GM19452 (cell line): ENCODE measurements around the gene PFKFB3.
"Not testable (repeated sequence)": the region's sequence is repeated elsewhere in the genome, so short reads cannot be mapped to it uniquely, and the experiment has no call there.

Experiments
- ATAC-seq: cut with Tn5 transposase; IDR thresholded peaks from one replicate; pipeline ENCODE4 v1.9.1; 2021; ENCODE audit not compliant: unreplicated experiment

PFKFB3 gene

DNA sequence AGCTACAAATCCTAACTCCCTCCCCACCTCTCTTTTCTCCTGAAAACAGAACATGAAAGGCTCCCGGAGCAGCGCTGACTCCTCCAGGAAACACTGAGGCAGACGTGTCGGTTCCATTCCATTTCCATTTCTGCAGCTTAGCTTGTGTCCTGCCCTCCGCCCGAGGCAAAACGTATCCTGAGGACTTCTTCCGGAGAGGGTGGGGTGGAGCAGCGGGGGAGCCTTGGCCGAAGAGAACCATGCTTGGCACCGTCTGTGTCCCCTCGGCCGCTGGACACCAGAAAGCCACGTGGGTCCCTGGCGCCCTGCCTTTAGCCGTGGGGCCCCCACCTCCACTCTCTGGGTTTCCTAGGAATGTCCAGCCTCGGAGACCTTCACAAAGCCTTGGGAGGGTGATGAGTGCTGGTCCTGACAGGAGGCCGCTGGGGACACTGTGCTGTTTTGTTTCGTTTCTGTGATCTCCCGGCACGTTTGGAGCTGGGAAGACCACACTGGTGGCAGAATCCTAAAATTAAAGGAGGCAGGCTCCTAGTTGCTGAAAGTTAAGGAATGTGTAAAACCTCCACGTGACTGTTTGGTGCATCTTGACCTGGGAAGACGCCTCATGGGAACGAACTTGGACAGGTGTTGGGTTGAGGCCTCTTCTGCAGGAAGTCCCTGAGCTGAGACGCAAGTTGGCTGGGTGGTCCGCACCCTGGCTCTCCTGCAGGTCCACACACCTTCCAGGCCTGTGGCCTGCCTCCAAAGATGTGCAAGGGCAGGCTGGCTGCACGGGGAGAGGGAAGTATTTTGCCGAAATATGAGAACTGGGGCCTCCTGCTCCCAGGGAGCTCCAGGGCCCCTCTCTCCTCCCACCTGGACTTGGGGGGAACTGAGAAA lies 30.4 kb downstream of the PFKFB3 start:
- no peak for ATAC-seq

DNA sequence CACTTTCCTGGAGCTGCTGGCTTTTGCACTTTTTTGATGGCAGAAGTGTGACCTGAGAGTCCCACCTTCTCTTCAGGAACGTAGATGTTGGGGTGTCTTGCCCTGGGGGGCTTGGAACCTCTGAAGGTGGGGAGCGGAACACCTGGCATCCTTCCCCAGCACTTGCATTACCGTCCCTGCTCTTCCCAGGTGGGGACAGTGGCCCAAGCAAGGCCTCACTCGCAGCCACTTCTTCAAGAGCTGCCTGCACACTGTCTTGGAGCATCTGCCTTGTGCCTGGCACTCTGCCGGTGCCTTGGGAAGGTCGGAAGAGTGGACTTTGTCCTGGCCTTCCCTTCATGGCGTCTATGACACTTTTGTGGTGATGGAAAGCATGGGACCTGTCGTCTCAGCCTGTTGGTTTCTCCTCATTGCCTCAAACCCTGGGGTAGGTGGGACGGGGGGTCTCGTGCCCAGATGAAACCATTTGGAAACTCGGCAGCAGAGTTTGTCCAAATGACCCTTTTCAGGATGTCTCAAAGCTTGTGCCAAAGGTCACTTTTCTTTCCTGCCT lies 31.1 kb downstream of the PFKFB3 start:
- ATAC-seq, result no peak

DNA sequence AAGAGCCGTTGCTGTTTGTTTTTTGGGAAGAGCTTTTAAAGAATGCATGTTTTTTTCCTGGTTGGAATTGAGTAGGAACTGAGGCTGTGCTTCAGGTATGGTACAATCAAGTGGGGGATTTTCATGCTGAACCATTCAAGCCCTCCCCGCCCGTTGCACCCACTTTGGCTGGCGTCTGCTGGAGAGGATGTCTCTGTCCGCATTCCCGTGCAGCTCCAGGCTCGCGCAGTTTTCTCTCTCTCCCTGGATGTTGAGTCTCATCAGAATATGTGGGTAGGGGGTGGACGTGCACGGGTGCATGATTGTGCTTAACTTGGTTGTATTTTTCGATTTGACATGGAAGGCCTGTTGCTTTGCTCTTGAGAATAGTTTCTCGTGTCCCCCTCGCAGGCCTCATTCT lies 31.6 kb downstream of the PFKFB3 start:
- no peak for ATAC-seq

DNA sequence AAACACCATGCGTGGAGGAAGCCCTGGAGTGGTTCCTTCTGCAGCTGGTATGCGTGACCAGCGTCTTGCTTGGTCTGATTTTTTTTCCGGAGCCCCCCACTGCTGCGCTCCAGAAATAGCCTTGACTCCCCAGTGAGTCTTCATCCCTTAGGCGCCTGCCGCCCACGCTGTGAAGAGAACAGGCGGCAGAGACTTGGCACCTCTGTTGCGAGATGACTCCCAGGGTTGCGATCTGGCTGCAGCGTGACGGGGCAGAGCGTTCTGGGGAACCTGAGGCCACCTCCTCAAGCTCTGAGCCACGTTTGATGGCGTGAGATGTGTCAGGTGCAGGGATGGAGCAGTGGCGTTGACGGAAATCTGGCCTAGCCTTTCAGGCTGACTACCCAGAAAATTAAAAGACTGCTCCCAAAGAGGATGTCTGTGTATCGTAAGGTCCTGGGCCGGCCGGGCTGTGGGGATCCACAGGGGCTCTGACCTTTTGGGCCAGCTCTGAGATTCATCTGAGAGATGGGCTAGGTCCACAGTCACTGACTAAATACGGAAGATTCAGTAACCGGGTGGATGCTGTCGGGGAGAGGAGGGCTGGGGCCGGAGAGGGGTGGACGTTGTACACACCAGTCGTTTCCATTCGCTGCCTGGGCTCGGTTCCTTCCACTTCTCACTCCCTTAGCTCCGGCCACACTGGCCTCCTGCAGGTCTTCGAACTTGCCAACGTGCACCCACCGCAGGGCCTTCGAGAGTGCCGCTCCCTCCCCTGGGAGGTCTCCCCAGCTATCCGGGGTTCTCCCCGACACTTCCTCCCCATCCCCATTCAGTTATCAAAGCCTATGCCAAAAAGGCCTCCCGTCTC lies 33.8 kb downstream of the PFKFB3 start:
- ATAC-seq, result no peak

DNA sequence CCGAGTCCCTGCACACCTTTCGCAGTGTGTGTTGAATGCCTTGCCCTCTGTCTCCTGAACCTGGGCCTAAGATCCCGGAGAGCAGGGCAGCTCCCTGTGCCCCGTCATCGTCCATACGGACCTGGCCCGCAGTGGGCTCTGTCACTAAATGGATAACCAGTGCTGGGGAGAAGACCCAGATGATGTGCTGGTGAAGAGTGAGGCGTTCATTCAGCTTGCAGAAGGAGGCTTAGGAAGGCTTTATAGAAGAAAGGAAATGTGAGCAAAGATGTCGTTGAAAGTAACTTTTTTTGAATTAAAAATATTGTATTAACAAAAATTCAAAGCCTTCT lies 34.4 kb downstream of the PFKFB3 start:
- ATAC-seq, result no peak

DNA sequence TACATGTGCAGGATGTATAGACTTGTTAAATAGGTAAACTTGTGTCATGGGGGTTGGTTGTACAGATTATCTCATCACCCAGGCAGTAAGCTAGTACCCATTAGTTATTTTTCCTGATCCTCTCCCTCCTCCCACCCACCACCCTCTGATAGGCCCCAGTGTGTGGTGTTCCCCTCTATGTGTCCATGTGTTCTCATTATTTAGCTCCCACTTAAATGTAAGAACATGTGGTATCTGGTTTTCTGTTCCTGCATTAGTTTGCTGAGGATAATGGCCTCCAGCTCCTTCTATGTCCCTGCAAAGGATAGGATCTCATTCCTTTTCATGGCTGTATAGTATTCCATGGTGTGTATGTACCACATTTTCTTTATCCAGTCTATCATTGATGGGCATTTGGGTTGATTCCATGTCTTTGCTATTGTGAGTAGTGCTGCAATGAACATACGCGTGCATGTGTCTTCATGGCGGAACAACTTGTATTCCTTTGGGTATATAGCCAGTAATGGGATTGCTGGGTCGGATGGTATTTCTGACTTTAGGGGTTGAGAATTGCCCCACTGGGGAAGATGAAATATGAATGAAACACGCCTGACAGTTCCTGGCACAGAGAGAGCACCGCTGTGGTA lies 36.0 kb downstream of the PFKFB3 start:
- ATAC-seq, result not testable (repeated sequence)

DNA sequence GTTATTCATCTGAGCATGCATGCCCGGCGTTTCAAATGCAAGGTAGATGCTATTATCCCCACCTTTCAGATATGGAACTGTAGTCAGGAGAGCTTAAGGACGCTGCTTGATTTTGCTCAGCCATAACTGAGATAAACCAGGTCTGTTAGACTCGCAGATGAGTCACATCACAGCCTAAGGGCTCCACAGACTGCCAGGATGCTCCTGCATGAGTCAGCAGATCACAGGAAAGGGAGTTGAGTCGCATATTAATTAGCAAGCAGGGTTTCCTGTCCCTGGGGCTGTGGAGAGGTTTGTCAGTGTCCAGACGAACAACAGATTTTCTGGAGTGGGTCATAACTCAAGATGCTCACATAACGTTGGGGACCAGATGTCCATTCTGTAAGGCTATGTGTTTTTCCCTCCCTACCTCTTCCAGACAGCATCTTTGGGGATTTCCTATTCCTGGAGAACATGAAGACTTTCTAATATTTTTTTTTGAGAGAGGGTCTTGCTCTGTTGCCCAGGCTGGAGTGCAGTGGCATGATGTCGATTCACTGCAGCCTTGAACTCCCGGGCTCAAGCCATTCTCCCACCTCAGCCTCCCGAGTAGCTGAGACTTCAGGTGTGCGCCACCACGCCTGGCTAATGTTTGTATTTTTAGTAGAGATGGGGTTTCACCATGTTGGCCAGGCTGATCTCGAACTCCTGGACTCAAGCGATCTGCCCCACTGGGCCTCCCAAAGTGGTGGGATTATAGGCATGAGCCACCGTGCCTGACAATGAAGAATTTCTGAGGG lies 36.7 kb downstream of the PFKFB3 start:
- ATAC-seq, result no peak

DNA sequence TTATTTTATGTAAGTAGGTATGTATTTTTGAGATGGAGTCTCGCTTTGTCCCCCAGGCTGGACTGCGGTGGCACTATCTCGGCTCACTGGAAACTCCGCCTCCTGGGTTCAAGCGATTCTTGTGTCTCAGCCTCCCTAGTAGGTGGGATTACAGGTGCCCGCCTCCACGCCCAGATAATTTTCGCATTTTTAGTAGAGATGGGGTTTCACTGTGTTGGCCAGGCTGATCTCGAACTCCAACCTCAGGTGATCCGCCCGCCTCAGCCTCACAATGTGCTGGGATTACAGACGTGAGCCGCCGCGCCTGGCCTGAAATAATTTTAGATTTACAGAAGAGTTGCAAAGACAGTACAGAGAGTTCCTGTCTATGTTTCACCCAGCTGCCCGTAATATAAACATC lies 37.5 kb downstream of the PFKFB3 start:
- ATAC-seq, result no peak

DNA sequence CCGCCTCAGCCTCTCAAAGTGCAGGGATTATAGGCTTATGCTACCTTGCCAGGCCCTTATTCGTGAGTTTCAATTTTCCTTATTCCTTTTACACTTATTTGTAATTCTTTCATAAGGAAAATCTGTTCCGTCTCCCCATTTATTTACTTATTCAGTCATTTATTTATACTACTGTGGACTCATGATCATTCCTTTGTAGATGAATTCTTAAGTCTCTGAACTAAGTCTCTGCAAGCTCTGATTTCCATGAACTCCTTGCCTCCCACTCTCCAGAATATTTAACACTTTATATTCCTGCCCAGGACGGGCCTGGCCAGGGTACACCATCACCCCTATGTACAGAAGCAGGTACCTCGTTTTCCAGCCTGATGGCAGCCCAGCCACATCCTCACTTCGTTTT lies 39.4 kb downstream of the PFKFB3 start:
- ATAC-seq, result no peak

DNA sequence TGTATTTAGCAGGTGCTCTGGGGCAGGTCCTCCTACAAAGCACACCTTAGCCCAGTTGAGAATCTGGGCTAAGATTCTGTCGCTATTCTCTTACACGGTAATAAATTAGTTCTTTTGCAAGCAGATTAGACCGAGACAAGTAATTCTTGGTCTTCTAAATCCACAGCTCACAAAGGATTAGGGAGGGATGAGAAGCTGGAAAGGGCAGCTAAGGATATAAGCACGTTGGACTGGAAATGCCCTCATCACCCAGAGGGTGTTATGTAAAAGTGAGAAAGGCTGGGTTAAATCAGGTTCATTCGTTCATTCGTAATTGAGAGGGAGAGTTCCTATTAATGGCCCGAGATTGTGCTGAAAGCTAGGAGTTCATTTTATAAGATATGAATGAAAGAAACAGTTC lies 41.8 kb downstream of the PFKFB3 start:
- ATAC-seq, result no peak

DNA sequence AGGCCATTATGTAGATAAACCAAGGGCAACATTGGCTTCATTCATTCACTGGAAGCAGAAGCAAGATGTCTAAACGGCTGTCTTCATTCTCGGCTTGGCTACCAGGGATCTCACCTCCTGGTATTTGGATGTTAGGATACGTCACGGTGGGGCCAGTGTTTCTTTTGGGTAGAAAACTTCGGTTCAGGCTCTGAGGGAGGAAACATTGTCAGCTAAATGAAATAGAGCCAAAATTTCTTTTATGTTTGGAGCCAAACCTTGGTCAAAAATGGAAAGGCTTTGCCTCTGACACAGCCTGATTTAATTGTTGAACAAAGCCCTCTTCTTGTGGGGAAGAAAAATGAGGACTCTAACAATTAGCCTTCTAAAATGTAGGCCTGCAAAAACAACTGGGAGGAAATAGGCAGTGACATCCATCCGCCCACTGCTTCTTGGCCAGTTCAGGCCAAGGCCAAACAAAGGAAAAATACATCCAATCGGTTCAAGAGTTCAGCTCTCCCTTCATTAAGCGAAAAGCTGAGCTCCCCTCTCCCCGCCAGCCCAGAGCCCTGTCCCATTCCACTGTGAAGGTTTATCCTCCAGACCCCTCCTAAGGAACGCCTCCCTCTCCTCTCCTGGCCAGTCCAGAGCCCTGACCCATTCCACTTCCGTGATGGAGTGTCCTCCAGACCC lies 44.4 kb downstream of the PFKFB3 start:
- ATAC-seq, result no peak

DNA sequence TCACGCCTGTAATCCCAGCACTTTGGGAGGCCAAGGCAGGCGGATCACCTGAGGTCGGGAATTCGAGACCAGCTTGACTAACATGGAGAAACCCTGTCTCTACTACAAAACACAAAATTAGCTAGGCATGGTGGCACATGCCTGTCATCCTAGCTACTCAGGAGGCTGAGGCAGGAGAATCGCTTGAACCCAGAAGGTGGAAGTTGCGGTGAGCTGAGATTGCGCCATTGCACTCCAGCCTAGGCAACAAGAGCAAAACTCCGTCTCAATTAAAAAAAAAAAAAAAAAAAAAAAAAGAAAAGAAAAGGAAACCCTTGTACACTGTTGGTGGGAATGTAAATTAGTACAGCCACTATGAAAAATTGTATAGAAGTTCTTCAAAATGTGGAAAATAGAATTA lies 46.2 kb downstream of the PFKFB3 start:
- not testable (repeated sequence) for ATAC-seq

DNA sequence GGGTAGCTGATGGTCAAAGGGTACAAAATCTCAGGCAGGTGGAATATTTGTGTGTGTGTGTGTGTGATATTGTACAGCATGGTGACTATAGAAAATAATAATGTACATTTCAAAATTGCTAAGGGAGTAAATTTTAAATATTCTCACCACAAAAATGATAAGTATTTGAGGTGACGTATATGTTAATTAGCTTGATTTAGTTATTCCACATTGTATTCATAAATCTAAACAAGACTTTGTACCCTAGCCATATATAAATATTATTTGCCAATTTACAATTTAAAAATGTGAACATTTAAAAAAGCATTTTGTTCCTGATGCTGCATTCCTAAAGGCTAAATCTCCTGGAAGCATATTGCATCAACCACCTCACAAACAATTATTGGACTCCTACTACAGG lies 47.0 kb downstream of the PFKFB3 start:
- no peak for ATAC-seq

DNA sequence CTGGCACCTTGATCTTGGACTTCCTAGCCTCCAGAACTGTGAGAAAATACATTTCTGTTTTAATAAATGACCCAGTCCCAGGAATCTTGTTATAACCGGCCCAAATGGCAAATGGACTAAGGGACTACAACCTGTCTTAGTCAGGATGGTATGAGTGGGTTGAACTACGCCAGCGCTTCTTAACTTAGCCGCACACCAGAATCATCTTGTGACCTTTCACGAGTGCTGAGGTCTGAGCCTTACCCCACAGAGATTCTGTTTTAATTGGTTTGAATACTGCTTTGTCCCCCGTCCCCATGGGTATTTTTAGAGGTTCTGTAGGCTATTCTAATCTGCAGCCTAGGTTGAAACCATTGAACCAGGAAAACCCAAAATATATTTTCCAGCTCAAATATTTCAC lies 48.0 kb downstream of the PFKFB3 start:
- ATAC-seq, result no peak

DNA sequence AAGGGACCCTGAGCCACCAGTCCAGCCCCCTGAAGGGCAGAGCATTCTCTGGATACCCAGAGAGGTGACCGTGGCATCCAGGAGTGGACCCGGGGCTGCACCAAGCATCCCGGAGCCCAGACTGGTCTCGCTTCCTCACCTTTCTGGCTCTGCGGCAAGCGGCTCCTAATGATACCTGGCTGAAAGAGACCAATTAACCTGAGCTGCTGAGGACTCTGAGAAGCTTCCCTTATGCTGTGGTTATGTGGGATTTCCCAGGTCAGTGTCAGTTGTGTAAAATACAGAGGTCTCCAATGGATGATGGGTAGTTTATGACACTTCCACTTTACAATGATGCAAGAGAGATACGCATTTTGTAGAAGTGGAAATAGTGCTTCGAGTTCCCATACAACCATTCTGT lies 51.5 kb downstream of the PFKFB3 start:
- ATAC-seq, result no peak

DNA sequence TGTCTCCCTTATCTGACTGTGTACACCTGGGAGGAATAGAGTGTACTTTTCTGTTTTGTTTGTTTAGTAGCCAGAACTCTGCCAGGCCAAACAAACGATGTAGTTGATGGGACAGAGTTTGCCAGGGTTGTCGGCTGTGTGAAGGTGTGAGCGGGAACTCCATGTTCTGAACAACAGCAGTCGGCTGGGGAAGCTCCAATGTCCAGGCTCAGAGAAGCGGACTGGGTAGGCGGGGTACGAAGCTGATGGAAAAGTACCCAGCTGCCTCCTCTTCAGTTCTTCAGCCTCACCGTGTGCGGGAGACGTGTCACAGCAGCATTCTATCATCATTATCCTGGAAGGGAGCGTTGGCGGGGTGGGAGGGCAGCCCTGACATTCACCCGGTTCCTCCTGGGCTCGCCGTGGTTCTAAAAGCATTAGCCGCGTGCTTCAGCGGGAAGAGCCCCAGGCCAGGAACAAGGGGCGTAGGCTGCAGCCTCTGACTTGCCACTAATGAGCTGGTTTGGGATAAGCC lies 52.9 kb downstream of the PFKFB3 start:
- no peak for ATAC-seq

DNA sequence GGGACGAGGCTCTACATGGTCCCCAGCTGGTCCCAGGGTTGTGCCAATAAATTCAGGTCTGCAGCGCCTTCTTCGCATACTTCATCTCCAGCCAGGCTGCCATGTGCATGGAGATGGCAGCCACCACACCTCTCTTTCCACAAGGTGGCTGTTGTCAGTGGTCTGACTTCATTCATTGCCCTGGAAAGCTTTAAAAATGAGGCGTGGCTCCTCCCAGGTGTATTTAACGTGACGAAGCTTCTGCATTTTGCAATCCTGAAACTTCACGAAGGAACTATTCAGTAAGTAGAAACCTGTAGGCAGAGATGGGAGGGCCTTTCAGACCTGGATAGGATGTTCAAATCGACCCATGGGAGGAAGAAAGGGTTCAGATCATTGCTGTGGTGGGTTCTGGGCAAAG lies 53.7 kb downstream of the PFKFB3 start:
- no peak for ATAC-seq

DNA sequence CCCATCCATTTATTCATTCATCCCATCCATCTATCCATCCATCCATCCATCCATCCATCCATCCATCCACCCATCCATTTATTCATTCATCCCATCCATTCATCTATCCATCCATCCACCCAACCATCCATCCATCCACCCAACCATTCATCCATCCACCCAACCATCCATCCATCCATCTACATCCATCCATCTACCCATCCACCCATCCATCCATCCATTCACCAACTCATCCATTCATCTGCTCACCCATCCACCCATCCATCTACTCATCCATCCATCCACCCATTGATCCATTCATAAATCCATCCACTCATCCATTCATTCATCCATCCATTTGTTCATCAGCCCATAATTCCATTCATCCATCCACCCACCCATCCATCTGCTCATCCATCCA lies 56.4 kb downstream of the PFKFB3 start:
- ATAC-seq, result no peak

DNA sequence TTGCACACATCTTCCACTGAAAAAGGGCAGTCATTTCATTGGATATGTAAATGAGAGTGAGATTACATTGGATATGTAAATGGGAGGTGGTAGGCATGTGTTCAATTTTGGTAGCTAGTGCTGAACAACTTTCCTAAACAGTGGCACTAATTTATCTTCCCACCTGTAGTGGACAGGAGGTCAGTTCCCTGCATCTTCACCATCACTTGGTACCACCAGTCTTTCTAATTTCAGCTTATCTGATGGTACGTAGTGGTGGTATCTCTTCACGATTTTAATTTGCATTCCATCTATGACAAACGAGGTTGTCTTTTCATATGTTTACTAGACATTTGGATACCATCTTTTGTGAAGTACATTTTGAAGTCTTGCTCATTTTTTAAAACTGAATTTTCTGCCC lies 58.1 kb downstream of the PFKFB3 start:
- no peak for ATAC-seq

DNA sequence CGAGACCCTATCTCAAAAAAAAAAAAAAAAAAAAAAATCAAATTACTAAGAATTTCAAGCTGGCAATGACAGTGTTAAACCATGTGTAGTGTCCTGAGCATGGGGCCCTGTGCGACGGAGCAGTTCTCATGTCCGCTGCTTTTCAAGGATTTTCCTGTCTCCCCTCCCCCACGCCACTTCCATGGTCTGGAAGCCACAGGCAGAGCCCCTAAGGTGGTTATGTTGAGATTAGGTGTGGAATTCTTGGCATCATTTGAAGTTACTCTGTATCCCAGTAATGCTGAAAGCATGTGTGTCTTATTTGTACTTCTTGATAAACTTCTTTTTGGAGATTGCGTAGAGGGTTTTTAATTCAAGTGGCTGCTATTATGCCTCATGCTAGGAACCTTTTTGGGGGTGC lies 65.2 kb downstream of the PFKFB3 start:
- ATAC-seq, result no peak
